CD4-positive, alpha-beta T cell (primary cell): ENCODE data around the gene SAFB2. TPM values are rescaled to one million over a fixed set of nuclear protein-coding genes. Genes with fewer than 3 reads are reported as not detected.

Experiments used
- ATAC-seq: fragments of 200-7000 bp; cut with Tn5 transposase; one replicate; pipeline ENCODE4 v1.10.0; 2022; ENCODE audit warnings: mild to moderate bottlenecking; ENCODE audit not compliant: poor library complexity
- CTCF ChIA-PET: fragments of 350-600 bp; sonication (Branson Sonifier 250); formaldehyde crosslinking; loops from one replicate; lab custom pipeline; 2021; ENCODE audit warnings: antibody characterized with exemption, inconsistent platforms; lab: Charles Lee
- POLR2A ChIA-PET: fragments of 350-600 bp; sonication (Branson Sonifier 250); formaldehyde crosslinking; loops from one replicate; lab custom pipeline; 2021; ENCODE audit warnings: antibody characterized with exemption, inconsistent platforms; lab: Charles Lee
- DNase-seq, 14 experiments: peaks; one replicate each; pipeline ENCODE4 v3.0.0-alpha.2; 2013 to 2020; ENCODE audit warnings: mixed read lengths in 2 of 14
- H3K27ac ChIP-seq, 2 donors: one replicate each; pipeline versions ENCODE4 v1.5.1 to v1.7.0; 2013; ENCODE audit warnings: low read length in 2 of 2, low read depth in 1 of 2, mild to moderate bottlenecking in 1 of 2
- H3K27me3 ChIP-seq, 2 experiments: 1 replicate in 1 of 2; 2 replicates in 1 of 2; pipeline versions ENCODE4 v1.6.1 to v1.7.0; 2013; ENCODE audit warnings: low read length in 2 of 2, control low read depth in 1 of 2, mild to moderate bottlenecking in 1 of 2, moderate library complexity in 1 of 2; ENCODE audit not compliant: insufficient read depth in 2 of 2, control insufficient read depth in 1 of 2
- H3K36me3 ChIP-seq: one replicate; pipeline ENCODE4 v1.6.1; 2013; ENCODE audit warnings: low read length, control low read depth; ENCODE audit not compliant: insufficient read depth
- H3K4me1 ChIP-seq: one replicate; pipeline ENCODE4 v1.6.1; 2013; ENCODE audit warnings: low read length, control low read depth; ENCODE audit not compliant: insufficient read depth
- H3K4me3 ChIP-seq: one replicate; pipeline ENCODE4 v1.5.1; 2013; ENCODE audit warnings: mild to moderate bottlenecking, low read length, moderate library complexity
- H3K9me3 ChIP-seq, 2 experiments: 1 replicate in 1 of 2; 2 replicates in 1 of 2; pipeline versions ENCODE4 v1.6.1 to v1.7.0; 2013; ENCODE audit warnings: low read length in 2 of 2, mild to moderate bottlenecking in 2 of 2, control low read depth in 1 of 2, moderate library complexity in 1 of 2; ENCODE audit not compliant: control insufficient read depth in 1 of 2, insufficient read depth in 1 of 2
- H3K27ac Mint-ChIP-seq: one replicate; pipeline ENCODE4 v1.8.0; 2020; ENCODE audit warnings: mixed read lengths
- H3K27me3 Mint-ChIP-seq: one replicate; pipeline ENCODE4 v1.8.0; 2021; ENCODE audit warnings: mixed read lengths
- H3K36me3 Mint-ChIP-seq: one replicate; pipeline ENCODE4 v1.8.0; 2021; ENCODE audit warnings: low read depth, mixed read lengths
- H3K4me1 Mint-ChIP-seq: one replicate; pipeline ENCODE4 v1.8.0; 2021; ENCODE audit warnings: low read depth, mixed read lengths
- H3K4me3 Mint-ChIP-seq: one replicate; pipeline ENCODE4 v1.8.0; 2020; ENCODE audit warnings: mild to moderate bottlenecking, mixed read lengths
- H3K9me3 Mint-ChIP-seq: one replicate; pipeline ENCODE4 v1.8.0; 2020; ENCODE audit warnings: mixed read lengths
- intact Hi-C, 2 experiments: fragments of 100-400 bp; cut with DNase I in 1 of 2; cut with micrococcal nuclease in 1 of 2; formaldehyde crosslinking; loops; one replicate each; pipeline versions ENCODE4 v1.15.1 to v1.9.0; 2023 to 2025; cut with DNase I, micrococcal nuclease
- total RNA-seq, 174 experiments: library from RNA in 2 of 174; stranded (reverse) in 2 of 174; gene quantifications; one replicate each; pipeline ENCODE4 v1.2.3 and lab custom pipeline; 2021 to 2026
- TF ChIP-seq, protein P1 (sequence below): fragments of 200-600 bp; IDR thresholded peaks from one replicate; pipeline ENCODE4 v1.8.0; 2022; ENCODE audit warnings: antibody characterized with exemption, mild to moderate bottlenecking

Gene SAFB2
- total RNA-seq, 2 experiments from 2014 or later, result 238 to 246 TPM

DNA sequence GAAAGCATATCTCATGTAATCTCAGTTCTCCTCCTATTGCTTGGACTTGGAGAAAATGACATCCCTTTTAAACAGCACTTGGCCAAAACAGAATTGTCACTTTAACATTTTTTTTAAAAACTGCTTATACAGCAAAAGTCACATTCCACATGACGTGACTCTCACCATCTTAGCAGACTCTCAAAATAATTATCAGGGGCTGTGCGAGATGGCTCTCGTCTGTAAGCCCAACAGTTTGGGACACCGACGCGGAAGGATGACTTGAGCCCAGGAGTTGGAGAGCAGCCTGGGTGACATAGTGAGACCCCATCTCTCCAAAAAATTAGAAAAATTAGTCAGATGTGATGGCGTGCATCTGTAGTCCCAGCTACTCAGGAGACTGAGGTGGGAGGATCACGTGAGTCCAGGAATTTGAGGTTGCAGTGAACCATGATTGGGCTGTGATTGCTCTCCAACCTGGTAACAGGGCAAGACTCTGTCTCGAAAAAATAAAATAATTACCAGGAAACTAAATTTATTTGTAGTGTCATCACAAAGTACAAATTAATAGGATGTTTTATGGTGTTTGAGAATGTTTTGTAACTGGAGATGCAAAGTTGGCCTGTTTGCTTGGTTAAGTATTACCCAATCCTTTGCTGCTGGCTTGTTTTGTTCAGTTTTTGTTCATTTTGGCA is 9.1 kb upstream of the SAFB2 start:
- ChIA-PET CTCF (no interaction called here), POLR2A (interaction anchor here (0.8 kb wide), 1 partner anchor 919 kb away, joined by 3 read pairs; no protein-coding TSS in a partner anchor)
- H3K9me3 ChIP-seq, result no peaks in the 10 kb centered on the region
- H3K27ac Mint-ChIP-seq, result peak overlapping the region; percentile 1
- H3K27ac ChIP-seq, result no peak overlapping the region
- H3K36me3 ChIP-seq, result peaks cover 68% of the 10 kb centered on the region
- intact Hi-C loops, result no loop called here
- peaks cover 69% of the 10 kb centered on the region for H3K4me1 ChIP-seq
- TF ChIP-seq, protein P1, sequence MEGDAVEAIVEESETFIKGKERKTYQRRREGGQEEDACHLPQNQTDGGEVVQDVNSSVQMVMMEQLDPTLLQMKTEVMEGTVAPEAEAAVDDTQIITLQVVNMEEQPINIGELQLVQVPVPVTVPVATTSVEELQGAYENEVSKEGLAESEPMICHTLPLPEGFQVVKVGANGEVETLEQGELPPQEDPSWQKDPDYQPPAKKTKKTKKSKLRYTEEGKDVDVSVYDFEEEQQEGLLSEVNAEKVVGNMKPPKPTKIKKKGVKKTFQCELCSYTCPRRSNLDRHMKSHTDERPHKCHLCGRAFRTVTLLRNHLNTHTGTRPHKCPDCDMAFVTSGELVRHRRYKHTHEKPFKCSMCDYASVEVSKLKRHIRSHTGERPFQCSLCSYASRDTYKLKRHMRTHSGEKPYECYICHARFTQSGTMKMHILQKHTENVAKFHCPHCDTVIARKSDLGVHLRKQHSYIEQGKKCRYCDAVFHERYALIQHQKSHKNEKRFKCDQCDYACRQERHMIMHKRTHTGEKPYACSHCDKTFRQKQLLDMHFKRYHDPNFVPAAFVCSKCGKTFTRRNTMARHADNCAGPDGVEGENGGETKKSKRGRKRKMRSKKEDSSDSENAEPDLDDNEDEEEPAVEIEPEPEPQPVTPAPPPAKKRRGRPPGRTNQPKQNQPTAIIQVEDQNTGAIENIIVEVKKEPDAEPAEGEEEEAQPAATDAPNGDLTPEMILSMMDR, result no peak
- ATAC-seq (no peak), DNase-seq (no peak)
- no peaks in the 10 kb centered on the region for H3K27me3 Mint-ChIP-seq
- H3K36me3 Mint-ChIP-seq, result peaks cover 84% of the 10 kb centered on the region
- H3K4me1 Mint-ChIP-seq, result peaks cover 86% of the 10 kb centered on the region
- no peaks in the 10 kb centered on the region for H3K9me3 Mint-ChIP-seq
- H3K27me3 ChIP-seq, result no peaks in the 10 kb centered on the region
- peak overlapping the region; percentile 11 for H3K4me3 Mint-ChIP-seq
- H3K4me3 ChIP-seq, result no peak overlapping the region

DNA sequence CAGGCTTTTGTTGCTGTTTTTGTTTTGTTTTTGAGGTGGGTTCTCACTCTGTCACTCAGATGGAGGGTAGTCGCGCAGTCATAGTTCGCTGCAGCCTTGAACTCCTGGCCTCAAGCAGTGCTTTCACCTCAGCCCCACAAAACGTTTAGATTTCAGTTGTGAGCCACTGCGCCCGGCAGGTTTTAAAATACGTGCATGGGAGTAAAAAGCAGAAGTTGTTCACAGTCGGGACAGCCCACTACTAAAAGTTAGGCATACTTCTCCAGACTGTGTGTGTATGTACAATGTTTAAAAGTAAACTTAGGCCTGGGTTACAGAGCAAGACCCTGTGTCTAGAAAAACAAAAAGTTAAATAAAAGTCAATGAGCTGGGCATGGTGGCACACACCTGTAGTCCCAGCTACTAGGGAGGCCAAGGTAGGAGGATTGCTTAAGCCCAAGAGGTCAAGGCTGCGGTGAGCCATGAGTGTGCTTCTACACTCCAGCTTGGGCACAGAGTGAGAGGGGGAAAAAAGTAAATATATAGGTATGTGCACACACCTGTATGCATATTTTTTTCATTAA is 6.4 kb upstream of the SAFB2 start:
- Mint-ChIP-seq H3K27me3 (no peaks in the 10 kb centered on the region), H3K9me3 (no peaks in the 10 kb centered on the region), H3K4me1 (peaks cover 92% of the 10 kb centered on the region), H3K36me3 (peaks cover 92% of the 10 kb centered on the region), H3K4me3 (peak overlapping the region; percentile 31), H3K27ac (peak overlapping the region; percentile 25)
- no peaks in the 10 kb centered on the region for H3K27me3 ChIP-seq
- intact Hi-C loops, result loop anchor here in 1 of 2 experiments (10.0 kb wide), 1 partner anchor 1224 kb away; the partner anchor contains the start of genes CHAF1A and SH3GL1
- H3K4me1 ChIP-seq, result peaks cover 85% of the 10 kb centered on the region
- no peaks in the 10 kb centered on the region for H3K9me3 ChIP-seq
- no peak for ATAC-seq
- no peak overlapping the region for H3K27ac ChIP-seq
- POLR2A ChIA-PET, result no interaction called here
- no peak overlapping the region for H3K4me3 ChIP-seq
- peaks cover 78% of the 10 kb centered on the region for H3K36me3 ChIP-seq
- TF ChIP-seq, protein P1, result no peak
- peak in 1 of 14 experiments; percentile 25 for DNase-seq
- CTCF ChIA-PET, result interaction anchor here (0.5 kb wide), 1 partner anchor 165 kb away, joined by 3 read pairs; no protein-coding TSS in a partner anchor

DNA sequence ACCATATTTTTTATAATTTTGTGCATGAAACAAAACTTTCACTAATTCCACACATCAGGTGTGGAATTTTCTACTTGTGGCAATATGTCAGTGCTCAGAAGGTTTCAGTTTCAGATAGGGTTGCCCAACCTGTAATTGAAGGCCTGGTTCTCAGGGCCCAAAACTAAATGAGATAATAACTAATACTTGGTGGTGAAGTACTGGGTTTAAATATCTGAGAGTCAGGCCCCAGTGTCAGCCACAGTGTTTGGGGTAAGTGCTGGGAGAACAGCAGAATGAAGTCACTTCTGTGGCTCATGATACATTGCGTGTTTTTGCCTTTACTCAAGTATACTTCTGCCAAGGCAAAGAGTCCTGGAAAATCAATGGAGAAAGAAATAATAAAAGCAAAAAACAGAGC is 5.9 kb upstream of the SAFB2 start:
- TF ChIP-seq, protein P1, result no peak
- Histone ChIP-seq H3K27me3 (no peaks in the 10 kb centered on the region), H3K9me3 (no peaks in the 10 kb centered on the region), H3K4me3 (no peak overlapping the region), H3K36me3 (peaks cover 74% of the 10 kb centered on the region), H3K27ac (no peak overlapping the region), H3K4me1 (peaks cover 90% of the 10 kb centered on the region)
- Mint-ChIP-seq H3K9me3 (no peaks in the 10 kb centered on the region), H3K4me1 (peaks cover 92% of the 10 kb centered on the region), H3K27me3 (no peaks in the 10 kb centered on the region), H3K4me3 (peak overlapping the region; percentile 31), H3K36me3 (peaks cover 93% of the 10 kb centered on the region), H3K27ac (peak overlapping the region; percentile 25)
- ATAC-seq, result no peak
- intact Hi-C loops, result loop anchor here in 1 of 2 experiments (10.0 kb wide), 1 partner anchor 1224 kb away; the partner anchor contains the start of genes CHAF1A and SH3GL1
- CTCF ChIA-PET, result interaction anchor here (0.5 kb wide), 1 partner anchor 165 kb away, joined by 3 read pairs; no protein-coding TSS in a partner anchor
- no peak for DNase-seq
- POLR2A ChIA-PET, result no interaction called here
